H1 (cell line): Measurements from ENCODE around the gene ZNF408. TPM values are rescaled to one million over a fixed set of nuclear protein-coding genes. Genes with fewer than 3 reads are reported as not detected.

ENCODE experiments used
- CTCF ChIA-PET: fragments of 300-600 bp; sonication (Branson Sonifier 250); formaldehyde crosslinking; loops from one replicate; lab custom pipeline; 2021; ENCODE audit not compliant: partially characterized antibody; lab: Charles Lee
- POLR2A ChIA-PET: fragments of 300-600 bp; sonication (Branson Sonifier 250); formaldehyde crosslinking; loops from one replicate; lab custom pipeline; 2021; ENCODE audit warnings: inconsistent platforms; ENCODE audit not compliant: partially characterized antibody; lab: Charles Lee
- DNase-seq, 2 experiments: peaks; one replicate each; pipeline versions ENCODE4 v3.0.0 to v3.0.0-alpha.2; 2010 to 2022; ENCODE audit warnings: low spot score in 2 of 2, low read depth in 1 of 2, mixed read lengths in 1 of 2
- FAIRE-seq: peaks from 2 replicates; lab custom pipeline; 2011; peaks lifted over from hg19 to GRCh38; lab: Jason Lieb, UNC
- H2AFZ ChIP-seq: 2 replicates; pipeline ENCODE4 v1.8.1; 2012; ENCODE audit warnings: low read length, inconsistent platforms
- H2AK5ac ChIP-seq: 2 replicates; pipeline ENCODE4 v1.6.1; 2013; ENCODE audit warnings: low read depth, low read length
- H2BK120ac ChIP-seq: replicated peaks from 2 replicates; pipeline ENCODE3; 2013; ENCODE audit warnings: low read depth, low read length, inconsistent platforms
- H2BK12ac ChIP-seq: 2 replicates; pipeline ENCODE4 v1.6.1; 2013; ENCODE audit warnings: low read depth, low read length
- H2BK15ac ChIP-seq: 2 replicates; pipeline ENCODE4 v1.6.1; 2013; ENCODE audit warnings: low read length
- H2BK20ac ChIP-seq: 2 replicates; pipeline ENCODE4 v1.6.1; 2013; ENCODE audit warnings: low read length
- H2BK5ac ChIP-seq: 2 replicates; pipeline ENCODE4 v1.6.1; 2013; ENCODE audit warnings: low read depth, low read length
- H3K14ac ChIP-seq: 2 replicates; pipeline ENCODE4 v1.6.1; 2013; ENCODE audit warnings: inconsistent platforms; ENCODE audit not compliant: insufficient read length
- H3K18ac ChIP-seq: 2 replicates; pipeline ENCODE4 v1.6.1; 2013; ENCODE audit warnings: low read length; ENCODE audit errors: extremely low read depth
- H3K23ac ChIP-seq: 2 replicates; pipeline ENCODE4 v1.6.1; 2013; ENCODE audit warnings: inconsistent platforms; ENCODE audit not compliant: insufficient read length
- H3K23me2 ChIP-seq: 2 replicates; pipeline ENCODE4 v1.6.1; 2013; ENCODE audit warnings: low read depth, low read length
- H3K27ac ChIP-seq: 2 replicates; pipeline ENCODE4 v1.6.1; 2011; ENCODE audit warnings: low read depth, low read length, inconsistent platforms
- H3K27me3 ChIP-seq, 4 experiments: replicated peaks in 1 of 4; 1 replicate in 1 of 4; 2 replicates in 3 of 4; pipeline versions ENCODE4 v1.6.1 to v1.8.1; 2011 to 2013; ENCODE audit warnings: low read length in 3 of 4, mild to moderate bottlenecking in 3 of 4, inconsistent platforms in 2 of 4, mixed read lengths in 2 of 4, moderate library complexity in 1 of 4; ENCODE audit not compliant: control insufficient read depth in 3 of 4, insufficient read depth in 3 of 4; ENCODE audit errors: extremely low read depth in 1 of 4
- H3K36me3 ChIP-seq, 4 experiments: 2 replicates each; pipeline versions ENCODE4 v1.6.1 to v1.8.1; 2011 to 2013; ENCODE audit warnings: mild to moderate bottlenecking in 4 of 4, low read length in 3 of 4, moderate library complexity in 2 of 4, control low read depth in 1 of 4, inconsistent platforms in 1 of 4; ENCODE audit not compliant: insufficient read depth in 4 of 4, control insufficient read depth in 2 of 4
- H3K4ac ChIP-seq: replicated peaks from 2 replicates; pipeline ENCODE3; 2013; ENCODE audit warnings: low read length, low read depth, mixed read lengths, inconsistent platforms; ENCODE audit not compliant: insufficient read length
- H3K4me1 ChIP-seq, 4 experiments: replicated peaks in 1 of 4; 1 replicate in 1 of 4; 2 replicates in 3 of 4; pipeline versions ENCODE4 v1.6.1 to v1.8.1; 2011 to 2013; ENCODE audit warnings: low read length in 3 of 4, inconsistent platforms in 2 of 4, mixed read lengths in 1 of 4; ENCODE audit not compliant: insufficient read depth in 4 of 4, control insufficient read depth in 3 of 4
- H3K4me2 ChIP-seq, 2 experiments: 2 replicates each; pipeline versions ENCODE4 v1.6.1 to v1.8.1; 2011 to 2013; ENCODE audit warnings: low read depth in 2 of 2, low read length in 2 of 2, control low read depth in 1 of 2, inconsistent platforms in 1 of 2, mild to moderate bottlenecking in 1 of 2; ENCODE audit not compliant: insufficient read depth in 1 of 2
- H3K4me3 ChIP-seq, 4 experiments: fragments of 200-600, 300-600 bp in 1 of 4; sonication (generic), shearing (Covaris generic), sonication (Bioruptor Twin) in 1 of 4; 2 replicates each; pipeline versions ENCODE4 v1.5.1 to v1.8.1; 2011 to 2016; ENCODE audit warnings: low read length in 4 of 4, low read depth in 3 of 4, control low read depth in 2 of 4, inconsistent platforms in 2 of 4, mild to moderate bottlenecking in 2 of 4, mixed read lengths in 1 of 4, moderate library complexity in 1 of 4; ENCODE audit not compliant: insufficient read depth in 2 of 4; ENCODE audit errors: extremely low read depth in 1 of 4
- H3K56ac ChIP-seq: replicated peaks from 2 replicates; pipeline ENCODE3; 2013; ENCODE audit warnings: low read depth, mild to moderate bottlenecking, mixed read lengths, low read length, inconsistent platforms; ENCODE audit not compliant: insufficient read length
- H3K79me1 ChIP-seq: 2 replicates; pipeline ENCODE4 v1.6.1; 2013; ENCODE audit warnings: low read depth, low read length, control low read depth
- H3K79me2 ChIP-seq, 2 experiments: 2 replicates each; pipeline versions ENCODE4 v1.6.1 to v1.8.1; 2012 to 2013; ENCODE audit warnings: low read length in 2 of 2, mild to moderate bottlenecking in 2 of 2, inconsistent platforms in 1 of 2; ENCODE audit not compliant: insufficient read depth in 2 of 2, control insufficient read depth in 1 of 2
- H3K9ac ChIP-seq, 4 experiments: replicated peaks in 1 of 4; 1 replicate in 1 of 4; 2 replicates in 3 of 4; pipeline versions ENCODE4 v1.6.1 to v1.8.1; 2011 to 2013; ENCODE audit warnings: low read depth in 3 of 4, low read length in 3 of 4, control low read depth in 2 of 4, mild to moderate bottlenecking in 2 of 4, moderate library complexity in 2 of 4, inconsistent platforms in 1 of 4; ENCODE audit errors: extremely low read depth in 1 of 4
- H3K9me3 ChIP-seq, 2 experiments: 2 replicates each; pipeline versions ENCODE4 v1.6.1 to v1.8.1; 2012 to 2013; ENCODE audit warnings: mild to moderate bottlenecking in 2 of 2, moderate library complexity in 2 of 2, control low read depth in 1 of 2, inconsistent platforms in 1 of 2, low read depth in 1 of 2, low read length in 1 of 2, mixed read lengths in 1 of 2; ENCODE audit not compliant: insufficient read depth in 2 of 2
- H4K20me1 ChIP-seq, 2 experiments: replicated peaks in 1 of 2; 2 replicates each; pipeline versions ENCODE3 to v1.8.1; 2011 to 2013; ENCODE audit warnings: inconsistent platforms in 2 of 2, low read length in 2 of 2, mild to moderate bottlenecking in 1 of 2; ENCODE audit not compliant: insufficient read depth in 2 of 2, control insufficient read depth in 1 of 2
- H4K5ac ChIP-seq: 2 replicates; pipeline ENCODE4 v1.6.1; 2013; ENCODE audit warnings: low read length, low read depth, mixed read lengths, inconsistent platforms; ENCODE audit not compliant: insufficient read length
- H4K8ac ChIP-seq: 2 replicates; pipeline ENCODE4 v1.8.0; 2013; ENCODE audit warnings: mild to moderate bottlenecking, moderate library complexity, low read length, inconsistent platforms; ENCODE audit not compliant: insufficient read depth; ENCODE audit errors: extremely low read depth
- H4K91ac ChIP-seq: replicated peaks from 2 replicates; pipeline ENCODE3; 2013; ENCODE audit warnings: low read length, mixed read lengths, inconsistent platforms; ENCODE audit not compliant: insufficient read length
- BCL11A ChIP-seq, 2 experiments: IDR thresholded peaks; one replicate each; pipeline ENCODE4 v1.6.1; 2011; ENCODE audit warnings: low read depth in 2 of 2, low read length in 2 of 2, mild to moderate bottlenecking in 2 of 2
- CBX8 ChIP-seq: fragments of 300-800, 300-1000 bp; sonication (generic); IDR thresholded peaks from 2 replicates; pipeline ENCODE4 v1.7.1; 2016; ENCODE audit warnings: low read depth, low read length, borderline replicate concordance
- MAFK ChIP-seq: IDR thresholded peaks from 2 replicates; pipeline ENCODE4 v1.6.1; 2012; ENCODE audit warnings: low read depth, mild to moderate bottlenecking, improper control_type of control experiment, low read length
- MAX ChIP-seq: IDR thresholded peaks from 2 replicates; pipeline ENCODE4 v1.6.1; 2012; ENCODE audit warnings: inconsistent platforms
- NRF1 ChIP-seq: IDR thresholded peaks from 2 replicates; pipeline ENCODE4 v1.6.1; 2011; ENCODE audit warnings: mild to moderate bottlenecking, low read depth, low read length, improper control_type of control experiment
- POLR2A ChIP-seq, 2 experiments: IDR thresholded peaks; 1 replicate in 1 of 2; 2 replicates in 1 of 2; pipeline ENCODE4 v1.6.1; 2011; ENCODE audit warnings: low read depth in 2 of 2, low read length in 2 of 2, mild to moderate bottlenecking in 2 of 2; ENCODE audit errors: control extremely low read depth in 1 of 2
- RAD21 ChIP-seq, 2 experiments: IDR thresholded peaks in 1 of 2; conservative IDR thresholded peaks in 1 of 2; 2 replicates each; pipeline ENCODE4 v1.6.1; 2011; ENCODE audit warnings: low read depth in 2 of 2, low read length in 2 of 2, improper control_type of control experiment in 1 of 2, inconsistent platforms in 1 of 2, mild to moderate bottlenecking in 1 of 2, moderate library complexity in 1 of 2
- TAF7 ChIP-seq: optimal IDR thresholded peaks from 2 replicates; pipeline ENCODE3; 2011; ENCODE audit warnings: low read depth, mild to moderate bottlenecking, inconsistent platforms, low read length, moderate library complexity, borderline replicate concordance
- WGBS, 2 experiments: shearing (Covaris generic) in 1 of 2; methylation state at CpG; one replicate each; pipeline versions ENCODE4 v1.1.6 to v1.1.7; 2013 to 2015; ENCODE audit warnings: low lambda C conversion rate in 2 of 2, mixed read lengths in 2 of 2, inconsistent platforms in 1 of 2, low coverage in 1 of 2, missing lambda C conversion rate in 1 of 2; ENCODE audit not compliant: insufficient replicate concordance in 2 of 2, insufficient coverage in 1 of 2, insufficient read length in 1 of 2; ENCODE audit errors: extremely low coverage in 1 of 2, missing lambda C conversion rate in 1 of 2; 5-methylcytosine and 5-hydroxymethylcytosine counted together
- polyA plus RNA-seq, 7 experiments: library from polyadenylated mRNA; depleted of rRNA in 3 of 7; stranded (reverse) in 5 of 7; unstranded in 2 of 7; fragments of >200 nt in 5 of 7; fragments of 200-250 nt in 2 of 7; gene quantifications; 1 replicate in 5 of 7; 2 replicates in 1 of 7; 4 replicates in 1 of 7; pipeline versions ENCODE4 v1.2.1 to v1.2.3, GENCODE V29; 2011 to 2013; ENCODE audit warnings: missing spikeins in 2 of 7, mixed read lengths in 2 of 7
- total RNA-seq: library from RNA; stranded (reverse); fragmentation: NEBNext Ultra II Directional; extraction: Animal tissue kit (Norgen Biotek cat#: 25700); gene quantifications from 2 replicates; pipeline ENCODE4 v1.2.1, GENCODE V29; 2021
- TF ChIP-seq, protein P1 (sequence below), 3 experiments: IDR thresholded peaks; 1 replicate in 2 of 3; 2 replicates in 1 of 3; pipeline versions ENCODE4 v1.5.1 to v1.6.1; 2011; ENCODE audit warnings: low read length in 3 of 3, mild to moderate bottlenecking in 3 of 3, inconsistent platforms in 2 of 3, low read depth in 1 of 3, moderate library complexity in 1 of 3; ENCODE audit not compliant: insufficient read depth in 1 of 3; ENCODE audit errors: control extremely low read depth in 1 of 3

The ZNF408 gene
- total and polyA plus RNA-seq, 2 of the 8 experiments (the other 6 are each of a cell fraction or from before 2014, with no cell fraction given): 10.7 to 11.0 TPM

GRCh38 chr11:46677991-46678740 lies 22.7 kb upstream of the ZNF408 start:
- Histone ChIP-seq H3K9me3 (no peaks in the 10 kb centered on the region), H3K18ac (no peak overlapping the region), H3K9ac (no peak overlapping the region), H2BK15ac (no peak overlapping the region), H3K4me1 (peaks cover 3 to 19% (median 7%) of the 10 kb centered on the region in 4 experiments), H2BK5ac (no peak overlapping the region), H3K4ac (no peak overlapping the region), H4K20me1 (peaks cover 0 to 3% of the 10 kb centered on the region in 2 experiments), H4K5ac (no peak overlapping the region), H4K8ac (no peak overlapping the region; the same call in 1 of the 2 replicates), H3K4me3 (no peak overlapping the region), H3K79me2 (no peaks in the 10 kb centered on the region), H4K91ac (no peak overlapping the region), H3K79me1 (no peaks in the 10 kb centered on the region), H2AK5ac (no peak overlapping the region), H3K36me3 (peaks cover 2 to 14% (median 4%) of the 10 kb centered on the region in 4 experiments; a peak in 4 of 8 replicates), H2BK20ac (no peak overlapping the region), H3K23ac (no peak overlapping the region), H3K27me3 (no peaks in the 10 kb centered on the region), H3K56ac (no peak overlapping the region), H3K14ac (no peak overlapping the region), H3K4me2 (no peak overlapping the region), H3K23me2 (no peaks in the 10 kb centered on the region), H2AFZ (no peak overlapping the region), H2BK12ac (no peak overlapping the region), H3K27ac (no peak overlapping the region), H2BK120ac (no peak overlapping the region)
- WGBS, 2 experiments: 91% methylated on average over 10 of the region's 10 CpGs; no CpG with 5 or more reads in 1 of the 2 experiments
- ChIA-PET CTCF (interaction anchor here (0.6 to 7.5 kb wide), 8 partner anchors 8 to 77 kb away, joined by 3 to 36 read pairs (median 4); no protein-coding TSS in a partner anchor), POLR2A (interaction anchor here (0.7 to 1.3 kb wide), 2 partner anchors 20 to 563 kb away, joined by 4 read pairs; no protein-coding TSS in a partner anchor)
- FAIRE-seq: no peak
- peak in 1 of 2 experiments; percentile 47 for DNase-seq
- no peak for TF ChIP-seq NRF1
- TF ChIP-seq POLR2A (IDR thresholded peaks at IDR 0.05; ENCODE audit: control extremely low read depth in 1 of 2, low read depth in 2 of 2, low read length in 2 of 2): no peak
- no peak for TF ChIP-seq BCL11A (IDR thresholded peaks at IDR 0.05; ENCODE audit: low read depth in 2 of 2, low read length in 2 of 2)
- no peak for TF ChIP-seq MAX
- peak; percentile 51 to 54; a peak in 3 of 4 replicates for TF ChIP-seq RAD21 (IDR thresholded peaks at IDR 0.05 in 1 of 2, conservative IDR thresholded peaks at IDR 0.05 in 1 of 2; ENCODE audit: low read depth in 2 of 2, low read length in 2 of 2)
- TF ChIP-seq TAF7: no peak
- TF ChIP-seq, protein P1, sequence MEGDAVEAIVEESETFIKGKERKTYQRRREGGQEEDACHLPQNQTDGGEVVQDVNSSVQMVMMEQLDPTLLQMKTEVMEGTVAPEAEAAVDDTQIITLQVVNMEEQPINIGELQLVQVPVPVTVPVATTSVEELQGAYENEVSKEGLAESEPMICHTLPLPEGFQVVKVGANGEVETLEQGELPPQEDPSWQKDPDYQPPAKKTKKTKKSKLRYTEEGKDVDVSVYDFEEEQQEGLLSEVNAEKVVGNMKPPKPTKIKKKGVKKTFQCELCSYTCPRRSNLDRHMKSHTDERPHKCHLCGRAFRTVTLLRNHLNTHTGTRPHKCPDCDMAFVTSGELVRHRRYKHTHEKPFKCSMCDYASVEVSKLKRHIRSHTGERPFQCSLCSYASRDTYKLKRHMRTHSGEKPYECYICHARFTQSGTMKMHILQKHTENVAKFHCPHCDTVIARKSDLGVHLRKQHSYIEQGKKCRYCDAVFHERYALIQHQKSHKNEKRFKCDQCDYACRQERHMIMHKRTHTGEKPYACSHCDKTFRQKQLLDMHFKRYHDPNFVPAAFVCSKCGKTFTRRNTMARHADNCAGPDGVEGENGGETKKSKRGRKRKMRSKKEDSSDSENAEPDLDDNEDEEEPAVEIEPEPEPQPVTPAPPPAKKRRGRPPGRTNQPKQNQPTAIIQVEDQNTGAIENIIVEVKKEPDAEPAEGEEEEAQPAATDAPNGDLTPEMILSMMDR (IDR thresholded peaks at IDR 0.05; ENCODE audit: control extremely low read depth in 1 of 3, insufficient read depth in 1 of 3, low read depth in 1 of 3, low read length in 3 of 3): peak in 2 of 3 experiments; percentile 41 to 44; a peak in 2 of 4 replicates
- no peak for TF ChIP-seq CBX8
- TF ChIP-seq MAFK: no peak
